GM10266 (cell line): ENCODE data around the gene IL1RAPL2.
"Not testable (repeated sequence)": the region's sequence is repeated elsewhere in the genome, so short reads cannot be mapped to it uniquely, and the experiment has no call there.

Source experiments
- DNase-seq: peaks from one replicate; pipeline ENCODE4 v3.0.0; 2012; ENCODE audit errors: extremely low spot score
- CTCF ChIP-seq: IDR thresholded peaks from 2 replicates; pipeline ENCODE4 v1.5.1; 2012; ENCODE audit warnings: mild to moderate bottlenecking, low read depth; ENCODE audit not compliant: control insufficient read depth, insufficient read depth; ENCODE audit errors: missing control alignments

IL1RAPL2 gene

DNA sequence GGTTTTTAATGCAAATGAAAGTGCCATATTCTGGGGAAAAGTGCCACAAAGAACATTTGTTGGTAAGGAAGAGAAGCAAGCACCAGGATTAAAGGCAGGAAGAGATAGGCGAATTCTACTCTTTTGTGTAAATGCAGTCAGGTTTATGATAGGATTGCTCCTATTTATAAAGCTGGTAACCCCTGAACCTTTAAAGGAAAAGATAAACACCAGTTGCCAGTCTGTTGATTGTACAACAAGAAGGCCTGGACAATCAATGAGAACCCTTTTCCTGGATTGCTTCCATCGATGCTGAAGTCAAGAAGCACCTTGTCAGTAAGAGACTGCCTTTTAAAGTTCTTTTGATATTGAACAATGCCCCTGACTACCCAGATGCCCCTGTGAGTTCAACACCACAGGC is 1098.2 kb downstream of the IL1RAPL2 start:
- TF ChIP-seq CTCF: no peak
- no peak for DNase-seq

- not testable (repeated sequence) for DNase-seq
Measured at GRCh38 chrX:105684288-105684687, 1118.3 kb downstream of the IL1RAPL2 start.

- DNase-seq: no peak
- no peak for TF ChIP-seq CTCF
Measured at GRCh38 chrX:105694839-105695238, 1128.8 kb downstream of the IL1RAPL2 start.

- no peak for DNase-seq
- no peak for TF ChIP-seq CTCF
Measured at GRCh38 chrX:105695451-105695850, 1129.5 kb downstream of the IL1RAPL2 start.

GRCh38 chrX:105696870-105697269 is 1130.9 kb downstream of the IL1RAPL2 start:
- TF ChIP-seq CTCF: no peak
- DNase-seq: no peak

- no peak for DNase-seq
- no peak for TF ChIP-seq CTCF
Measured at GRCh38 chrX:105697984-105698781, 1132.2 kb downstream of the IL1RAPL2 start.

- no peak for TF ChIP-seq CTCF
- DNase-seq: no peak
Measured at GRCh38 chrX:105700331-105700730, 1134.3 kb downstream of the IL1RAPL2 start.
